Ovary (tissue), 3 donors: ENCODE measurements around the gene BRD3.

Experiments used
- EP300 ChIP-seq: sonication (generic); formaldehyde crosslinking; IDR thresholded peaks from one replicate; pipeline ENCODE4 v1.6.1; 2017; ENCODE audit warnings: antibody characterized with exemption
- TF ChIP-seq, protein P1 (sequence below), 3 donors: fragments of 450-650 bp in 2 of 3; fragments of 200-600 bp in 1 of 3; IDR thresholded peaks; one replicate each; pipeline versions ENCODE4 v1.5.1 to v1.8.0; 2016 to 2022; ENCODE audit warnings: antibody characterized with exemption in 3 of 3, mild to moderate bottlenecking in 1 of 3
- donor health status: DM: no; HTN: no; CAD: no.

DNA sequence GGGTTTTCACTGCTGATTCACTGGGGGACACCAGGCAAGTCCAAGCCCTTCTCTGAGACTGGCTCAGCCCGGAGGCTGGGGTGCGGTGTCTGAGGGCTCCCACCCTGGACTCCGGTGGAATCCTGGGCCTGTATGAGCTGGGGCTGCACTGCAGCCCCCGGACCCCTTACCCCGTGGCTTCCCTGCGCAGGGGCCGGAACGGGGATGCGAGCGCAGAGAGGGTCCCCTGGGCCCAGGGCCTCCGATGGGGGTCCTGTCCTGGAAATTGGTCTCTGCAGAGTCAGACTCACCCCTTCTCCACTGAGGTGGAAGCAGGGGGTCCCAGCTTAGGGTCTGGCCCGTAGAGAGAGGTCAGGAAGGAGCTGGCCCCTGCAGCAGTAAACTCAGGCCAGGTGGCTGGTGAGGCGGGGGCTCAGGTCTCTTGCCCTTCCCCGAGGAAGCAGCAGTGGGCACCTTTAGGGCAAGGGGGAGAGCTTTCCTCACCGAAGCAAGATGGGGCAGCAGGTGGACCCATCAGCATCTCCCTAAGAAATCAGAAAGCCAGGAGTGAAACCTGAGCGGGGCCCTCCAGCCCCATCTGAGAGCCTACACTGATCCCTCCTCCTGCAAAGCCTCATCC is 74.1 kb downstream of the BRD3 start:
- no peak for TF ChIP-seq EP300
- TF ChIP-seq, protein P1, sequence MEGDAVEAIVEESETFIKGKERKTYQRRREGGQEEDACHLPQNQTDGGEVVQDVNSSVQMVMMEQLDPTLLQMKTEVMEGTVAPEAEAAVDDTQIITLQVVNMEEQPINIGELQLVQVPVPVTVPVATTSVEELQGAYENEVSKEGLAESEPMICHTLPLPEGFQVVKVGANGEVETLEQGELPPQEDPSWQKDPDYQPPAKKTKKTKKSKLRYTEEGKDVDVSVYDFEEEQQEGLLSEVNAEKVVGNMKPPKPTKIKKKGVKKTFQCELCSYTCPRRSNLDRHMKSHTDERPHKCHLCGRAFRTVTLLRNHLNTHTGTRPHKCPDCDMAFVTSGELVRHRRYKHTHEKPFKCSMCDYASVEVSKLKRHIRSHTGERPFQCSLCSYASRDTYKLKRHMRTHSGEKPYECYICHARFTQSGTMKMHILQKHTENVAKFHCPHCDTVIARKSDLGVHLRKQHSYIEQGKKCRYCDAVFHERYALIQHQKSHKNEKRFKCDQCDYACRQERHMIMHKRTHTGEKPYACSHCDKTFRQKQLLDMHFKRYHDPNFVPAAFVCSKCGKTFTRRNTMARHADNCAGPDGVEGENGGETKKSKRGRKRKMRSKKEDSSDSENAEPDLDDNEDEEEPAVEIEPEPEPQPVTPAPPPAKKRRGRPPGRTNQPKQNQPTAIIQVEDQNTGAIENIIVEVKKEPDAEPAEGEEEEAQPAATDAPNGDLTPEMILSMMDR (IDR thresholded peaks at IDR 0.05), result no peak
